GM13977 (cell line): ENCODE measurements around the gene NPIPB6.

Source experiments
- DNase-seq: peaks from one replicate; pipeline ENCODE4 v3.0.0; 2012; ENCODE audit warnings: low spot score
- in situ Hi-C: fragments of 300-500 bp; cut with MboI; formaldehyde crosslinking; loops from one replicate; pipeline ENCODE4 v1.12.0; 2022; ENCODE audit warnings: low sequenced_read_pairs, low pct_unique_long_range_greater_than_20kb, mixed read lengths, inconsistent platforms; ENCODE audit not compliant: unreplicated experiment
- TF ChIP-seq, protein P1 (sequence below): IDR thresholded peaks from 2 replicates; pipeline ENCODE4 v1.5.1; 2012; ENCODE audit warnings: mild to moderate bottlenecking, control low read depth; ENCODE audit not compliant: insufficient read depth; ENCODE audit errors: extremely low read depth, missing control alignments

The NPIPB6 gene

DNA sequence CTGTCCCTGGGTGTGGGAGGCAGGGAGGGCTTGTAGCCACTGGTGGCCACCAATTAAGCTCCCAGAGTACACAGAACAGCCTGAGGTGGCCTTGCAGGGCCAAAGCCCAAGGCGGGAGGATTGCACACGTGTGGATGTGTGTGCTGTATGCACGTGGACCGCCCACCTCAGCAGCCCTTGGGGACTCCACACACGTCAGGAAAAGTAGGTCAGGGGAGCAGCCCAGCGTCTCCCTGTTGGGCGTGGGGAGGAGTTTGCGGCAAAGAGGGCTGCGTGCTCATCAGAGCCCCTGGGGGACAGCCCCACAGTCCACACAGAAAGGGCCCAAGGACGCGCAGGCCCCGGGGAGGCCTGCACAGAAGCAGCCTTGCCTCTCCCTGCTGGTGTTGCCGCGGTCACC lies 51.4 kb downstream of the NPIPB6 start:
- no peak for DNase-seq
- in situ Hi-C loops, result loop anchor here (25.0 kb wide), 1 partner anchor 225 kb away; the partner anchor contains the start of gene NUPR1
- TF ChIP-seq, protein P1, sequence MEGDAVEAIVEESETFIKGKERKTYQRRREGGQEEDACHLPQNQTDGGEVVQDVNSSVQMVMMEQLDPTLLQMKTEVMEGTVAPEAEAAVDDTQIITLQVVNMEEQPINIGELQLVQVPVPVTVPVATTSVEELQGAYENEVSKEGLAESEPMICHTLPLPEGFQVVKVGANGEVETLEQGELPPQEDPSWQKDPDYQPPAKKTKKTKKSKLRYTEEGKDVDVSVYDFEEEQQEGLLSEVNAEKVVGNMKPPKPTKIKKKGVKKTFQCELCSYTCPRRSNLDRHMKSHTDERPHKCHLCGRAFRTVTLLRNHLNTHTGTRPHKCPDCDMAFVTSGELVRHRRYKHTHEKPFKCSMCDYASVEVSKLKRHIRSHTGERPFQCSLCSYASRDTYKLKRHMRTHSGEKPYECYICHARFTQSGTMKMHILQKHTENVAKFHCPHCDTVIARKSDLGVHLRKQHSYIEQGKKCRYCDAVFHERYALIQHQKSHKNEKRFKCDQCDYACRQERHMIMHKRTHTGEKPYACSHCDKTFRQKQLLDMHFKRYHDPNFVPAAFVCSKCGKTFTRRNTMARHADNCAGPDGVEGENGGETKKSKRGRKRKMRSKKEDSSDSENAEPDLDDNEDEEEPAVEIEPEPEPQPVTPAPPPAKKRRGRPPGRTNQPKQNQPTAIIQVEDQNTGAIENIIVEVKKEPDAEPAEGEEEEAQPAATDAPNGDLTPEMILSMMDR, result no peak

DNA sequence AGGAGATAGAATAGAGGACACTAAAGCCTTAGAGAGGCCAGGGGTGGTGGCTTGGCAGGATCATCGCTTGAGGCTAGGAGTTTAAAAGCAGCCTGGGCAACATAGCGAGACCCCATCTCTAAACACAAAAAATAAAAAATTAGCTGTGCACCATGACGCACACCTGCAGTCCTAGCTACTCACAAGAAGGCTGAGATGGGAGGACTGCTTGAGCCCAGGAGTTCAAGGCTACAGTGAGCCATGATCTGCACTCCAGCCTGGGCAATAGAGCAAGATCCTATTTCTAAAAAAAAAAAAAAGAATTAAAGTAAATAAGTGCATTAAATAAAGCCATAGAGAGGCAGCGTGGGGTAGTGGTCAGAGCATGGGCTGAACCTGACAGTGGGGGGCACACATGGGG lies 51.9 kb downstream of the NPIPB6 start:
- in situ Hi-C loops, result loop anchor here (25.0 kb wide), 1 partner anchor 226 kb away; the partner anchor contains the start of gene NUPR1
- no peak for DNase-seq
- TF ChIP-seq, protein P1, result no peak

DNA sequence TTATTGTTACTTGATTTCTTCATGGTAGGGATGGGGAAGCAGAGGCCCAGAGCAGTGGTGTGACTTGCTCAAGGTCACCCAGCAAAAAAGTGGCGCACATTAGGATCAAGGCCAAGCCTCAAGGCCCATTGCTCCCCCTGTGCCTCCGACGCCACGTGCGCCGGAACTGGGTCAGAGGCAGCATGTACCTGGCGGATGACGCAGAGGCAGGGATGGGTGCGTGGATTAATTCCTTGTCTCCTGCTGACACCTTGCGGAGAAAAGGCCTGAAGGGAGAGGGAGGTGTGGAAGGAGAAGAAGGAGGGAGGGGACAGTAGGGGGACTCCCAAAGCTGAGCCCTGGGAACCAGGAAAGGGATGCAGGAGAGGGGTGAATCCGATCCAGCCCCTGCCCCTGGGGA lies 52.5 kb downstream of the NPIPB6 start:
- DNase-seq, result no peak
- TF ChIP-seq, protein P1, result no peak
- in situ Hi-C loops, result loop anchor here (25.0 kb wide), 1 partner anchor 227 kb away; the partner anchor contains the start of gene NUPR1

DNA sequence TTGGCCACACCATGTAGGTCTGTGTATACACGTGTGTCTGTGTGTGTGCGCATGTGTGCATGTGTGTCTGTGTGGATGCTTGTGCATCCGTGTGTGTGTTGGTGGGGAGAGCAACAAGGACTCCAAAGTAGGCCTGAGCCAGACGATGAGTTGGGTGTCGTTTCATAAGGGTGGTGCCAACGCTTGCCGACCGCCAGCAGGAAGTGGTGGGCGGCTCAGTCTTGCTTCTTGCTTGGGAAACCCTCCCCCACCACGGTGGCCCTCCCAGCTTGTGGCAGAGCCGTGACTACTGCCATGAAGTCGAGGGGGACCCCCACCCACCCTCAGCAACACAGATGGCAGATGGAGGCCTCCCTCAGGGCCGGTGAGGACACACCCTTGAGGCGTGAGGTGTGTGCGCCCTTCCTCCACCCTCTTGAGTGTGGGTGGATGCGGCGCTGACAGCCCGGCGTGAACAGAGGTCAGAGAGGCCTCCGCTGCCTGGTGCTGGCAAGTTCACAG lies 53.4 kb downstream of the NPIPB6 start:
- in situ Hi-C loops, result loop anchor here (25.0 kb wide), 1 partner anchor 227 kb away; the partner anchor contains the start of gene NUPR1
- DNase-seq, result no peak
- TF ChIP-seq, protein P1, result no peak

DNA sequence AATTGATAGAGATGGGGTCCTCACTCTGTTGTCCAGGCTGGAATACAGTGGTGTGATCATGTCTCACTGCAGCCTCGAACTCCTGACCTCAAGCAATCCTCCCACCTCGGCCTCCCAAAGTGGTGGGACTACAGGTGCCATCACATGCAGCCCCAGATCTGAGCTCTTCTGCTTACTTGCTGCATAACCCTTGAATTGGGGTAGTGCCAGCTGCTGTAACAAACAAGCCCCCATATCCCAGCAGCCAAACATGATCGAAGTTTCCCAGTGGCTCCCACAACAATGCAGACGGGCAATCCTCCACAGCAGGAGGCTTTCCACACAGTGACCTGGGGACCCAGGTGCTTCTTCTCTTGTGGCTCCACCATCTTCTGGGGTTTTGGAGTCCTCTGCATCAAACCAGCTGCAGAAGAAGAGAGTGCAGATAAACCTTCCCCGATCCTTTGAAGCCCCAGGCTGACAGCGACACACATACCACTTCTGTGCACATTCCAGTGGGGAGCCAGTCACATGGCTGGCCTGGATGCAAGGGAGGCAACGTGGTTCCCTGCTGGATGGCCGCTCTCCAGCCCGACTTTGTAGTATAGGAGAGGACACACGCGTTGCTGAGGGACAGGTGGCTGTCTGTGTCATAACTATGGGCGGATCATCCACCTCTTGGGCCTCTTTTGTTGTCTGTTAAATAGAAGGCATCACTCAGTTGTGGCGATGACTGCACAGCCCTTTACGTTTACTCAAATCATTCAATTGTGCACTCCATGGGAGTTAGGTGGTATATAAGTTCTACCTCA lies 54.3 kb downstream of the NPIPB6 start:
- in situ Hi-C loops, result loop anchor here (25.0 kb wide), 1 partner anchor 228 kb away; the partner anchor contains the start of gene NUPR1
- TF ChIP-seq, protein P1, result no peak
- DNase-seq, result no peak

DNA sequence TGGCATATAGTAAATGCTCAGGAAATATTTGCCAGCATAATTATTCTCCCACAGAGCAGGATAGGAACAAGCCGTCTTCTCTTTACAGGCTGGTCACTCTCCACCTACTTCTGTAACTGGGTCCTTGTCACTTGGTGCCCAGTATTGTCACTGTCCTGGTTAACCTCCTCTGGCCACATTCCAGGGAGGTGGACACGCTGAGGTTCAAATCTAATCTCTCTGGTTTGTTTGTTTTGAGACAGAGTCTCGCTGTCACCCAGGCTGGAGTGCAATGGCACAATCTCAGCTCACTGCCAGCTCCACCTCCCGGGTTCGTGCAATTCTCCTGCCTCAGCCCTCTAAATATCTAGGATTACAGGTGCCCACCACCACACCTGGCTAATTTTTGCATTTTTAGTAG lies 55.4 kb downstream of the NPIPB6 start:
- TF ChIP-seq, protein P1, result no peak
- DNase-seq, result no peak
- in situ Hi-C loops, result loop anchor here (25.0 kb wide), 1 partner anchor 229 kb away; the partner anchor contains the start of gene NUPR1
